GM12891 (cell line): ENCODE measurements around the gene AAMP.

Experiments used
- POLR2A ChIP-seq: IDR thresholded peaks from 2 replicates; pipeline ENCODE4 v1.6.1; 2011; ENCODE audit warnings: low read depth, low read length, control low read depth
- POLR2AphosphoS5 ChIP-seq: IDR thresholded peaks from 2 replicates; pipeline ENCODE4 v1.6.1; 2011; ENCODE audit warnings: low read depth, low read length, control low read depth

DNA sequence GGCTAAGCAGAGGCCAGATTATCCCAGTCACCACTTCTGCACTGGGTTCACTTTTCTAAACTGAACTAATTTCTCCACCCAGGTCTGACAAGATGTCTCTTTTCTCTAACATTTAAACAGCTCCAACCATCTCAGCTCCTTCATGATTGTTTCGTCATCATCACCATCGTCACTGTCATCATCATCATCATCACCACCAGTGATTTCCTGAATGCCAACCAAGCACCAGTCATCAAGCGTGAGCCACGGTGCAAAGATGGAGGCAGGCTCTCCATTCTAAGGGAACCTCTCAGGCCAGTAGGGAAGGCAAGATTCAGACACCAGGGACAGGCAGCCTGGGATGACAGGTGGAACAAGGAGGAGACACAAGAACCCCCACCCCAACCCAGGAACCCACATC is 47.9 kb upstream of the AAMP start:
- TF ChIP-seq POLR2A, result no peak
- TF ChIP-seq POLR2AphosphoS5, result no peak
